ENCODE results near the gene SOCS6.

DNA sequence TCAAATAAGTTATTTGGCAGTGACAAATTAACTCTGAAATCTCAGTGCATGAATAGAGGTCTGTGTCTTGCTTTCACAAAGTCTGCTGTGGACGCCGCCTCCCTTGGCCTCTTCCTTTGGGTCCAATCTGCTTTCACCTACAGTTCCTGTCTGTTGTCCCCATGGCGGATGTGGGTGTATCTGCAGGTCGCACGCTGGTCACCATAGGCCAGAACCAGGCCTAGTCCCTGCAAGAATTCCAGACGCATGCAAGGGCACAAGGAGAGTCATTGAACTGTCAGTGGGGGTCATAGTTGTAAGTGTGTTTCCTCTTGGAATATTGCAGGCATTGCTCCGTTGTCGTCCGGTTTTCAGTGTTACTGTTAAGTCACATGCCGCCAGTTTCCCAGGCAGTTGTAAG, 7.4 kb downstream of the SOCS6 start:
- TF ChIP-seq ISL1 (CRISPR knock-in tag; IDR thresholded peaks at IDR 0.05) (no peak), GLIS3 (CRISPR knock-in tag; IDR thresholded peaks at IDR 0.05) (no peak), ZNF8 (CRISPR knock-in tag; IDR thresholded peaks at IDR 0.05) (no peak)
- TF ChIP-seq, protein P1, sequence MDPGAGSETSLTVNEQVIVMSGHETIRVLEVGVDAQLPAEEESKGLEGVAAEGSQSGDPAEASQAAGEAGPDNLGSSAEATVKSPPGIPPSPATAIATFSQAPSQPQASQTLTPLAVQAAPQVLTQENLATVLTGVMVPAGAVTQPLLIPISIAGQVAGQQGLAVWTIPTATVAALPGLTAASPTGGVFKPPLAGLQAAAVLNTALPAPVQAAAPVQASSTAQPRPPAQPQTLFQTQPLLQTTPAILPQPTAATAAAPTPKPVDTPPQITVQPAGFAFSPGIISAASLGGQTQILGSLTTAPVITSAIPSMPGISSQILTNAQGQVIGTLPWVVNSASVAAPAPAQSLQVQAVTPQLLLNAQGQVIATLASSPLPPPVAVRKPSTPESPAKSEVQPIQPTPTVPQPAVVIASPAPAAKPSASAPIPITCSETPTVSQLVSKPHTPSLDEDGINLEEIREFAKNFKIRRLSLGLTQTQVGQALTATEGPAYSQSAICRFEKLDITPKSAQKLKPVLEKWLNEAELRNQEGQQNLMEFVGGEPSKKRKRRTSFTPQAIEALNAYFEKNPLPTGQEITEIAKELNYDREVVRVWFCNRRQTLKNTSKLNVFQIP (CRISPR knock-in tag; IDR thresholded peaks at IDR 0.05; ENCODE audit: borderline replicate concordance, low read depth), result no peak
- TF ChIP-seq, protein P2, sequence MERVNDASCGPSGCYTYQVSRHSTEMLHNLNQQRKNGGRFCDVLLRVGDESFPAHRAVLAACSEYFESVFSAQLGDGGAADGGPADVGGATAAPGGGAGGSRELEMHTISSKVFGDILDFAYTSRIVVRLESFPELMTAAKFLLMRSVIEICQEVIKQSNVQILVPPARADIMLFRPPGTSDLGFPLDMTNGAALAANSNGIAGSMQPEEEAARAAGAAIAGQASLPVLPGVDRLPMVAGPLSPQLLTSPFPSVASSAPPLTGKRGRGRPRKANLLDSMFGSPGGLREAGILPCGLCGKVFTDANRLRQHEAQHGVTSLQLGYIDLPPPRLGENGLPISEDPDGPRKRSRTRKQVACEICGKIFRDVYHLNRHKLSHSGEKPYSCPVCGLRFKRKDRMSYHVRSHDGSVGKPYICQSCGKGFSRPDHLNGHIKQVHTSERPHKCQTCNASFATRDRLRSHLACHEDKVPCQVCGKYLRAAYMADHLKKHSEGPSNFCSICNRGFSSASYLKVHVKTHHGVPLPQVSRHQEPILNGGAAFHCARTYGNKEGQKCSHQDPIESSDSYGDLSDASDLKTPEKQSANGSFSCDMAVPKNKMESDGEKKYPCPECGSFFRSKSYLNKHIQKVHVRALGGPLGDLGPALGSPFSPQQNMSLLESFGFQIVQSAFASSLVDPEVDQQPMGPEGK (CRISPR knock-in tag; IDR thresholded peaks at IDR 0.05; ENCODE audit: borderline replicate concordance), result no peak

All from SK-N-SH treated with all-trans-retinoic acid at 6 μM for 48 hours (cell line).